A549 (cell line): ENCODE data around the gene IL21R. TPM values are rescaled to one million over a fixed set of nuclear protein-coding genes. Genes with fewer than 3 reads are reported as not detected.

Experiments
- ATAC-seq, 2 experiments: fragments of 200-7000 bp in 1 of 2; fragments of >200 bp in 1 of 2; cut with Nextera tagmentation in 1 of 2; cut with Tn5 transposase in 1 of 2; 3 replicates each; pipeline versions ENCODE4 v1.8.0 to v1.9.1; 2018 to 2020; ENCODE audit warnings: mild to moderate bottlenecking in 1 of 2, moderate library complexity in 1 of 2
- CTCF ChIA-PET: fragments of 300-600 bp; sonication (Branson Sonifier 250); formaldehyde crosslinking; extraction: SDS; loops from one replicate; lab custom pipeline; 2021; ENCODE audit warnings: antibody characterized with exemption, inconsistent platforms; lab: Yijun Ruan, JAX
- POLR2A ChIA-PET: fragments of 350-600 bp; formaldehyde crosslinking; extraction: SDS; loops from one replicate; lab custom pipeline; 2021; ENCODE audit warnings: antibody characterized with exemption, inconsistent platforms; lab: Yijun Ruan, JAX
- DNase-seq, 2 experiments: peaks; one replicate each; pipeline versions ENCODE4 v3.0.0 to v3.0.0-alpha.2; 2011 to 2016; ENCODE audit warnings: low read depth in 1 of 2, low spot score in 1 of 2
- FAIRE-seq: peaks from 2 replicates; lab custom pipeline; 2011; peaks lifted over from hg19 to GRCh38; lab: Jason Lieb, UNC
- H3K27ac ChIP-seq, 2 experiments: fragments of >200 bp; sonication (Bioruptor Twin); formaldehyde crosslinking; 3 replicates each; pipeline ENCODE4 v1.5.1; 2016 to 2017
- H3K4me1 ChIP-seq: fragments of >200 bp; sonication (Bioruptor Twin); formaldehyde crosslinking; 3 replicates; pipeline ENCODE4 v1.6.1; 2016
- H3K4me2 ChIP-seq: fragments of >200 bp; sonication (Bioruptor Twin); formaldehyde crosslinking; 3 replicates; pipeline ENCODE4 v1.6.1; 2016
- H3K4me3 ChIP-seq: fragments of >200 bp; sonication (Bioruptor Twin); formaldehyde crosslinking; 3 replicates; pipeline ENCODE4 v1.5.1; 2016
- H3K9me3 ChIP-seq: fragments of >200 bp; sonication (Bioruptor Twin); formaldehyde crosslinking; 3 replicates; pipeline ENCODE4 v1.6.1; 2016
- BCL3 ChIP-seq: fragments of >200 bp; sonication (Bioruptor Twin); formaldehyde crosslinking; IDR thresholded peaks from 3 replicates; pipeline ENCODE4 v1.6.1; 2016
- CEBPB ChIP-seq, 2 experiments: fragments of >200 bp in 1 of 2; sonication (Bioruptor Twin) in 1 of 2; formaldehyde crosslinking in 1 of 2; IDR thresholded peaks; 2 replicates each; pipeline ENCODE4 v1.6.1; 2012 to 2016
- CHD2 ChIP-seq: fragments of 150-350 bp; IDR thresholded peaks from 2 replicates; pipeline ENCODE4 v1.6.1; 2014; ENCODE audit warnings: low read length; ENCODE audit not compliant: partially characterized antibody
- EHF ChIP-seq: fragments of 250-450 bp; sonication (Bioruptor Pico); IDR thresholded peaks from 2 replicates; pipeline ENCODE4 v1.5.0; 2020; ENCODE audit warnings: mild to moderate bottlenecking
- ELK1 ChIP-seq: fragments of 150-350 bp; IDR thresholded peaks from 2 replicates; pipeline ENCODE4 v1.6.1; 2014; ENCODE audit warnings: low read depth, mild to moderate bottlenecking, low read length
- EP300 ChIP-seq, 2 experiments: fragments of >200 bp; sonication (Bioruptor Twin); formaldehyde crosslinking; IDR thresholded peaks; 2 replicates in 1 of 2; 3 replicates in 1 of 2; pipeline ENCODE4 v1.6.1; 2016 to 2017
- ESRRA ChIP-seq: fragments of 150-350 bp; IDR thresholded peaks from 2 replicates; pipeline ENCODE4 v1.6.1; 2014; ENCODE audit warnings: mild to moderate bottlenecking, low read length, borderline replicate concordance
- FOSB ChIP-seq: fragments of 250-450 bp; sonication (Bioruptor Pico); IDR thresholded peaks from 2 replicates; pipeline ENCODE4 v1.5.0; 2020; ENCODE audit warnings: mild to moderate bottlenecking, moderate library complexity
- FOSL2 ChIP-seq, 2 experiments: fragments of 450-650 bp in 1 of 2; fragments of >200 bp in 1 of 2; sonication (Bioruptor Twin) in 1 of 2; formaldehyde crosslinking; IDR thresholded peaks; 2 replicates each; pipeline versions ENCODE4 v1.5.0 to v1.6.1; 2016 to 2020; ENCODE audit warnings: mild to moderate bottlenecking in 1 of 2, moderate library complexity in 1 of 2
- GATA3 ChIP-seq: IDR thresholded peaks from 2 replicates; pipeline ENCODE4 v1.6.1; 2012; ENCODE audit warnings: borderline replicate concordance
- HDAC2 ChIP-seq: fragments of 200-600 bp; sonication (generic); IDR thresholded peaks from 2 replicates; pipeline ENCODE4 v1.6.1; 2016
- HES2 ChIP-seq: fragments of >200 bp; sonication (Bioruptor Twin); formaldehyde crosslinking; IDR thresholded peaks from 2 replicates; pipeline ENCODE4 v1.6.1; 2016
- HEYL ChIP-seq: fragments of 250-450 bp; sonication (Bioruptor Pico); IDR thresholded peaks from 2 replicates; pipeline ENCODE4 v1.8.0; 2021; ENCODE audit warnings: mild to moderate bottlenecking, moderate library complexity
- HMGXB4 ChIP-seq: fragments of 250-450 bp; sonication (Bioruptor Pico); IDR thresholded peaks from 2 replicates; pipeline ENCODE4 v1.5.0; 2021; ENCODE audit warnings: mild to moderate bottlenecking, moderate library complexity, borderline replicate concordance
- HOXB5 ChIP-seq: fragments of 250-450 bp; sonication (Bioruptor Pico); IDR thresholded peaks from 2 replicates; pipeline ENCODE4 v1.5.0; 2020; ENCODE audit warnings: mild to moderate bottlenecking, moderate library complexity
- JUN ChIP-seq, 2 experiments: fragments of >200 bp; sonication (Bioruptor Twin); formaldehyde crosslinking; IDR thresholded peaks; 2 replicates in 1 of 2; 3 replicates in 1 of 2; pipeline ENCODE4 v1.6.1; 2016 to 2017
- MAFK ChIP-seq: fragments of 450-650 bp; IDR thresholded peaks from 2 replicates; pipeline ENCODE4 v1.6.1; 2014; ENCODE audit not compliant: partially characterized antibody
- MAZ ChIP-seq: fragments of 150-350 bp; IDR thresholded peaks from 2 replicates; pipeline ENCODE4 v1.6.1; 2014; ENCODE audit warnings: antibody characterized with exemption, low read depth, low read length, borderline replicate concordance
- NPAS2 ChIP-seq: fragments of 250-450 bp; sonication (Bioruptor Pico); IDR thresholded peaks from 2 replicates; pipeline ENCODE4 v1.8.0; 2022; ENCODE audit warnings: mild to moderate bottlenecking, moderate library complexity, borderline replicate concordance
- PBX3 ChIP-seq: IDR thresholded peaks from 2 replicates; pipeline ENCODE4 v1.6.1; 2012
- RAD21 ChIP-seq, 2 experiments: fragments of >200 bp in 1 of 2; sonication (Bioruptor Twin) in 1 of 2; formaldehyde crosslinking in 1 of 2; IDR thresholded peaks in 1 of 2; conservative IDR thresholded peaks in 1 of 2; 2 replicates in 1 of 2; 3 replicates in 1 of 2; pipeline ENCODE4 v1.6.1; 2012 to 2018; ENCODE audit warnings: inconsistent platforms in 1 of 2
- RCOR1 ChIP-seq: fragments of 150-350 bp; IDR thresholded peaks from 2 replicates; pipeline ENCODE4 v1.6.1; 2014; ENCODE audit warnings: antibody characterized with exemption, low read length, low read depth
- REST ChIP-seq: fragments of 200-600 bp; sonication (generic); IDR thresholded peaks from 2 replicates; pipeline ENCODE4 v1.6.1; 2016; ENCODE audit warnings: antibody characterized with exemption, mild to moderate bottlenecking, moderate library complexity
- RNF2 ChIP-seq: fragments of 200-600 bp; sonication (generic); IDR thresholded peaks from 2 replicates; pipeline ENCODE4 v1.6.1; 2016; ENCODE audit warnings: low read depth, mild to moderate bottlenecking, antibody characterized with exemption, moderate library complexity, borderline replicate concordance
- TP53 ChIP-seq: fragments of 250-450 bp; sonication (Bioruptor Pico); IDR thresholded peaks from 2 replicates; pipeline ENCODE4 v1.5.0; 2021; ENCODE audit warnings: mild to moderate bottlenecking, moderate library complexity
- ZC3H11A ChIP-seq: fragments of 450-650 bp; IDR thresholded peaks from 2 replicates; pipeline ENCODE4 v1.6.1; 2014; ENCODE audit warnings: antibody characterized with exemption, mild to moderate bottlenecking
- ZNF302 ChIP-seq: fragments of 250-450 bp; sonication (Bioruptor Pico); IDR thresholded peaks from 2 replicates; pipeline ENCODE4 v1.9.0; 2021; ENCODE audit warnings: inconsistent platforms, mild to moderate bottlenecking, moderate library complexity
- WGBS: methylation state at CpG from one replicate; pipeline ENCODE4 v1.1.6; 2017; ENCODE audit errors: missing lambda C conversion rate; 5-methylcytosine and 5-hydroxymethylcytosine counted together
- polyA plus RNA-seq, 4 experiments: library from polyadenylated mRNA; depleted of rRNA in 3 of 4; stranded (reverse); fragments of >200 nt; fragmentation: RNase III in 1 of 4; extraction: RNeasy Plus Mini Kit Qiagen cat#74134 plus additional on column Dnase treatment in 1 of 4; gene quantifications; 2 replicates in 3 of 4; 3 replicates in 1 of 4; pipeline ENCODE4 v1.2.3, GENCODE V29; 2011 to 2017

The IL21R gene
- polyA plus RNA-seq, 2 of the 4 experiments (the other 2 are of a cell fraction) = 0.04 to 0.09 TPM

- Histone ChIP-seq H3K4me1 (no peaks in the 10 kb centered on the region), H3K9me3 (no peaks in the 10 kb centered on the region), H3K27ac (no peak overlapping the region), H3K4me3 (no peak overlapping the region), H3K4me2 (no peak overlapping the region)
- ATAC-seq (no peak), FAIRE-seq (no peak), DNase-seq (no peak)
- no peak for TF ChIP-seq CHD2
- TF ChIP-seq ESRRA = no peak
- no peak for TF ChIP-seq MAZ
- TF ChIP-seq BCL3 = no peak
- no peak for TF ChIP-seq ZC3H11A
- TF ChIP-seq RCOR1 = no peak
- TF ChIP-seq NPAS2 (CRISPR knock-in tag) = no peak
- no peak for TF ChIP-seq PBX3
- no peak for TF ChIP-seq ELK1
- no peak for TF ChIP-seq RNF2
- TF ChIP-seq JUN (IDR thresholded peaks at IDR 0.05) = no peak
- TF ChIP-seq EHF (CRISPR knock-in tag) = no peak
- no peak for TF ChIP-seq CEBPB (IDR thresholded peaks at IDR 0.05)
- TF ChIP-seq EP300 (IDR thresholded peaks at IDR 0.05) = no peak
- TF ChIP-seq FOSB = no peak
- TF ChIP-seq ZNF302 (CRISPR knock-in tag) = no peak
- TF ChIP-seq FOSL2 (IDR thresholded peaks at IDR 0.05) = no peak
- TF ChIP-seq FOSL2 (CRISPR knock-in tag; IDR thresholded peaks at IDR 0.05) = no peak
- CTCF ChIA-PET = no interaction called here
- WGBS = 94% methylated on average over 11 of the region's 11 CpGs
- POLR2A ChIA-PET = no interaction called here
Observed at GRCh38 chr16:27492588-27492979, 90.6 kb downstream of the IL21R start.

GRCh38 chr16:27495191-27495590 lies 93.2 kb downstream of the IL21R start:
- ChIA-PET POLR2A (no interaction called here), CTCF (interaction anchor here (1.0 kb wide), 1 partner anchor 24 kb away, joined by 3 read pairs; no protein-coding TSS in a partner anchor)
- Histone ChIP-seq H3K4me1 (no peaks in the 10 kb centered on the region), H3K9me3 (no peaks in the 10 kb centered on the region), H3K4me3 (no peak overlapping the region), H3K27ac (no peak overlapping the region), H3K4me2 (no peak overlapping the region)
- ATAC-seq (no peak), DNase-seq (no peak), FAIRE-seq (no peak)
- WGBS = 92% methylated on average over 13 of the region's 13 CpGs
- no peak for TF ChIP-seq BCL3
- TF ChIP-seq TP53 (CRISPR knock-in tag) = no peak
- no peak for TF ChIP-seq MAFK
- no peak for TF ChIP-seq GATA3
- no peak for TF ChIP-seq HDAC2
- no peak for TF ChIP-seq EP300 (IDR thresholded peaks at IDR 0.05)
- TF ChIP-seq HEYL (CRISPR knock-in tag) = no peak
- no peak for TF ChIP-seq HES2
- no peak for TF ChIP-seq HOXB5 (CRISPR knock-in tag)
- no peak for TF ChIP-seq HMGXB4 (CRISPR knock-in tag)
- no peak for TF ChIP-seq MAZ
- TF ChIP-seq EHF (CRISPR knock-in tag) = no peak
- no peak for TF ChIP-seq NPAS2 (CRISPR knock-in tag)
- no peak for TF ChIP-seq REST
- TF ChIP-seq RAD21 (conservative IDR thresholded peaks at IDR 0.05 in 1 of 2, IDR thresholded peaks at IDR 0.05 in 1 of 2) = no peak
